Adipose tissue (tissue), 3 donors: ENCODE measurements around the gene MORN4. TPM values are rescaled to one million over a fixed set of nuclear protein-coding genes. Genes with fewer than 3 reads are reported as not detected.
"Not testable (repeated sequence)": the region's sequence is repeated elsewhere in the genome, so short reads cannot be mapped to it uniquely, and the experiment has no call there.

Experiments
- H3K27ac ChIP-seq: one replicate; pipeline ENCODE4 v1.5.1; 2013; ENCODE audit warnings: low read depth, low read length
- WGBS, 3 donors: extraction: QIAGEN DNeasy Blood & Tissue Kit; methylation state at CpG; one replicate each; pipeline ENCODE4 v1.1.7; 2013; 5-methylcytosine and 5-hydroxymethylcytosine counted together
- polyA plus RNA-seq, 3 donors: library from polyadenylated mRNA; stranded (reverse); fragments of 200-250 nt; gene quantifications; one replicate each; pipeline ENCODE4 v1.2.3, GENCODE V29; 2013
- donor health status: healthy with polysubstance abuse.
- donor health status: Bipolar disorder and iron deficiency.
- donor health status: healthy.

Gene MORN4
- polyA plus RNA-seq, 3 donors = 2.8 to 4.6 (median 4.0) TPM

DNA sequence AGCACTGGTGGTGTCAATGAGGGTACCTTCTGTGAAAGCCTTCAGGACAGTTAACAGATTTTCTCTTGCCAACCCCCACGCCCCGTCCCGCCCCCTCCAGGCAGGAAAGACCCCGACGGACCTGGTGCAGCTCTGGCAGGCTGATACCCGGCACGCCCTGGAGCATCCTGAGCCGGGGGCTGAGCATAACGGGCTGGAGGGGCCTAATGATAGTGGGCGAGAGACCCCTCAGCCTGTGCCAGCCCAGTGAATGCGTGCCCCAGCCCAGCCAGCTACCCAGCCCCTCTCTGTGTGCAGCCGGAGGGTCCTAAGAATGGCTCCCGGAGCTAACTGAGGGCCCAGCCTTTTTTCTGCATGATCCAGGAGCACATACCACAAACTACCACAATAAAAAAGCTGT is 49.8 kb downstream of the MORN4 start:
- H3K27ac ChIP-seq = no peak overlapping the region
- 89 to 94% (median 93%) methylated on average over 13 of the region's 13 CpGs for WGBS, 3 donors

DNA sequence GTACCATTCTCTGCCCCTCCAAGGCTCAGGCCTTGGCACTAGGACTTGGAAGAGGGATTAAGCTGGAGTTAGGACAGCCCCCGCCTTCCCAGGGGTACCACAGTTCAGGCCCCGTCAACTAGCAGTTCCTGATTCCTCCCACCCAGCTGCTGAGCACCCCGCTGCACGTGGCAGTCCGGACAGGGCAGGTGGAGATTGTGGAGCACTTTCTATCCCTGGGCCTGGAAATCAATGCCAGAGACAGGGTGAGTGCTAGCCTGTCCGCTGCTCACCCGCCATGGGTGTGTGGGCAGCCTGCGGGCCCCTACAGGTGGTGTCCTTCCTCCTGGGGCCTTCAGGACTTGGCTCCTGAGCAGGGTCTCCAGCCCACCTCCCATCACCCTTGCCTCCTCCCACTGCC is 51.1 kb downstream of the MORN4 start:
- WGBS, 3 donors = 92 to 96% (median 96%) methylated on average over 8 of the region's 8 CpGs
- no peak overlapping the region for H3K27ac ChIP-seq

DNA sequence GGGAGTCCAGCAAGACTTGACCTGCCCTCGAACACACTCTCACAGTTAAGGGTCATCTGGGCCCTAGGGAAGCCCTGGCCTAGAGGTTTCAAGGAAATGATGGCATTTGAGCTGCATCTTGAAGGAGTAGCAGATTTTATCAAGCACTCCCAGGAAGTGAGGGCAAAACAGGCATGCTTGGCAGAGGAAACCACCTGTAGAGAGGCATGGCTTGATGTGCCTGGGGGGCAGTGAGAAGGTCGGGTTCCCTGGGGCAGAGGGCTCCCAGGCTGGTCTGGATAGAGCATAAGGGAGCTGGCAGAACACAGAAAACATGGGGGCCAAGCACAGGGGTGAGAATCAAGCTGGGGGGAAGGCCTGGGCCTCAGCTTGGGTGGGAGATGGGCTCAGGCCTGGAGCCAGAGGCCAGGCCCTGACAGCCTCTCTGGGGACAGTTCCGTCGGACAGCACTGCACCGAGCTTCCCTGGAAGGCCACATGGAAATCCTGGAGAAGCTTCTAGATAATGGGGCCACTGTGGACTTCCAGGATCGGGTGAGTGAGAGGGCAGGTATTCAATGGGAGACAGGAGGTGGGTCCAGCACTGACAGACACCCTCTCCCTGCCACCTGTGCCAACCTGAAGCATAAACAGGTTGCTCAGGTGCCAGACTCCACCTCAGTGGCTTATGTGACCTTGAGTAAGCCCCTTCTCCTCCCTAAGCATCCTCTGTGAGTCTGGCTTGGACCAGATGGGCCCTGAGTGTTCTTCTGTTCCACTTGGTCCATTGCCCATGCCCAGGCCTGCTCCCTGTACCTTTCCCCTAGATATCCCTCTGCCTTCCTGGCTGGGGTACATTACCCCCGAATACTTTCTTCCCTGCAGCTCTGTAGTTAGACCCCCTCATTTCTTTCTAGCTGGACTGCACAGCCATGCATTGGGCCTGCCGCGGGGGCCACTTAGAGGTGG is 52.6 kb downstream of the MORN4 start:
- no peak overlapping the region for H3K27ac ChIP-seq
- WGBS, 3 donors = 75 to 87% (median 78%) methylated on average over 9 of the region's 9 CpGs

DNA sequence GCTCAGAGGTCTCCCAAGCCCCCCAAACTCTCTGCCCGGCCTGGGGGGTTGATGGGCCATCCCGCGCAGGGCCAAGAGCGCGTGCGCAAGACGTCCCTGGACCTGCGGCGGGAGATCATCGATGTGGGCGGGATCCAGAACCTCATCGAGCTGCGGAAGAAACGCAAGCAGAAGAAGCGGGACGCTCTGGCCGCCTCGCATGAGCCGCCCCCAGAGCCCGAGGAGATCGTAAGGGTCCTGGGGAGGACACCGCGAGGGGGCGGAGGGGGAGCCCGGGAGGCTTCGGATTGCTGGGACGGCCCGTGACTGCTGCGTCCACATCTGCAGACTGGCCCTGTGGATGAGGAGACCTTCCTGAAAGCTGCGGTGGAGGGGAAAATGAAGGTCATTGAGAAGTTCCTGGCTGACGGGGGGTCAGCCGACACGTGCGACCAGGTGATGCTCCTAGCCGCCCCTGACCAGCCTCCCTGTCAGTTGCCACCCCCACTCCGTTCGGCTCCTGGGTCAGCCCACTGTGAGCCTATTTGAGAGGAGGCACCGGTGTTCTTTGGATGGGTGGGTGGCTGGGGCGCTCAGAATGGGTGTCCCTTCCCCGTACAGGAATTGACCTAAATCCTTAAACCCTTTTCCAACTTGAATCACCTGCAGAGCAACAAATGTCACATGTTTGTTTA is 55.0 kb downstream of the MORN4 start:
- 68 to 78% (median 70%) methylated on average over 39 to 40 of the region's 40 CpGs for WGBS, 3 donors
- no peak overlapping the region for H3K27ac ChIP-seq

DNA sequence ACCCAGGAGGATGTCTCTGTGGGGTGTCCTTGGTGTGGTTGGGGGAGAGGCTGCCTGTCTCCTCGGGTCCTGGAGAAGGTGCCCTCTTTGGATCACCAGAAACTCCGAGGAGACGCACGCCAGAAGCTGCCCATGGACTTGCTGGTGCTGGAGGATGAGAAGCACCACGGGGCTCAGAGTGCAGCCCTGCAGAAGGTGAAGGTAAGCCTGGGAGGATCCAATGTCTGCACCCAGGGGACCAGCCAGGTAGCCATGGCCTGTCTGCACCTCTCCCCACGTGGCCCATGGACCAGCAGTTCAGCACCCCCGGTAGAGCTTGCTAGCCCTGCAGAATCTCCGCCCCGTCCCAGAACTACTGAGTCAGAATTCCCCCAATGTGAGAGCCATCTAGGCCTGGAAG is 55.6 kb downstream of the MORN4 start:
- WGBS, 3 donors = 79 to 82% (median 80%) methylated on average over 9 of the region's 9 CpGs
- H3K27ac ChIP-seq = no peak overlapping the region

DNA sequence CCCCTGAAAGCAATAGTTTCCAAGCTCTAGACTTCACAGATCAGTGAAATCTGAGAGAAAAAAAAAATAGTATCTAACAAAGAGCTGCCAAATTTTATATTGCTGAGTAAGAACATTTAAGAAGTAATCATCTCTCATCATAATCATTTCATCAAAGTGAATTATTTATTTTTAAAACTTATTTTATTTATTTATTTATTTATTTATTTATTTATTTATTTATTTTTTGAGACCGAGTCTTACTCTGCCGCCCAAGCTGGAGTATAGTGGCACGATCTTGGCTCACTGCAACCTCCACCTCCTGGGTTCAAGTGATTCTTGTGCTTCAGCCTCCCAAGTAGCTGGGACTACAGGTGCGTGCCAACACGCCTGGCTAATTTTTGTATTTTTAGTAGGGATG is 56.8 kb downstream of the MORN4 start:
- H3K27ac ChIP-seq = not testable (repeated sequence)
- WGBS, 3 donors = 62 to 74% (median 63%) methylated on average over 5 of the region's 5 CpGs

DNA sequence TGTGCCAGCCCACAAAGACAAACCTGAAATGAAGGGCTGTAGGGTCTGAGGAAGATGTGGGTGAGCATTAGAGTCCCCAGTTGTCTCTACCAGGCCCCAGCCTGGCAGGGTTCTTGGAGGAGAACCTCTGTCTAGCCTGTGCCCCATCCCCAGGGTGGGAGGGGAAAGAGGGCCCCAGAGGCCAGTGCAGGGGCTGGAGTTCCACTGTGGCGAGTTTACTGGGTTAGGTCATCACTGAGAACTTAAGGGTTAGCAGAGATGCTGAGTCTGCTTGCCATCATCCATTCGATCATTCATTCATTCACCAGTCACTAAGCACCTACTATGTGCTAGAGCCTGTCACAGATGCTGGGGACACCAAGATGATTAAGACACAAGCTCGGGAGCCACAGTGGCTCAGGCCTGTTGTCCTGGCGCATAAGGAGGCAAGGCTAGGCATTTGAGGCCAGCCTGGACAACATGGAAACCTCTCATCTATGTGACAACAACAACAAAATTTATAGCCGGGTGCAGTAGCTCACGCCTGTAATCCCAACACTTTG is 58.1 kb downstream of the MORN4 start:
- 86 to 90% (median 90%) methylated on average over 6 of the region's 6 CpGs for WGBS, 3 donors
- no peak overlapping the region for H3K27ac ChIP-seq

DNA sequence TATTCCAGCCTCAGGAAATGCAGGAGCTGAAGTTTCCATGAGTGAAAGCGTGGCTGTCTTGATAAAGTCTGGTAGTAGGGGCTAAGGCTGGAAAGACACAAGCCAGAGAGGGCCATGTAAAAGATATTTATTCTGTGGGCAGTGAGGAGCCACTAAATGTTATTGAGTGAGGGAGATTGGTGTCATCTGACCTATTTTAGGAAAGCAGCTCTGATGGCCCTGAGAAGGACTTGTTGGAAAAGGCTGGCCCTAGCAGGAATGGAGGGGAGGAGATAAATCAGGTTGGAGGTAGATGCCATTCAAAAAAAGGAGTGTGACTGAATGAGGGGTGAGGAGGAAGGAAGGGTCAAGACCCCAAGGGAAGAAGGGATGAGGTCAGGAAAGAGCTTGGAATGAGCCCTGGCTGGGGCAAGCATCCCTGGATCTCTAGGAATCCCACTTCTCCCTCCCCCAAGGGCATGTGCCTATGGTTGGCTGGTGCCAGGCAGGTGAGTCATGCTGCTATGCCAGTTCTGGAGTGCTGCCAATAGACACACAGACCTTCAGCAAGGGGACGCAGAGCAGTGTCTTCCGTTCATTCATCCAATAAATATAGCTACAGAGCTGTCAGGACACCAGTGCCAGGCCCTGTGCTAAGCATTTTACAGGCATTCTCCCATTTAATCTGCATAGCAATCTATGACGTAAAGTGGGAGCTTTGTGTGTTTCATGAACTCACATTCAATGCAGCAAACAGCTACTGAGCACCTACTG is 58.8 kb downstream of the MORN4 start:
- 40 to 66% (median 63%) methylated on average over 4 of the region's 4 CpGs for WGBS, 3 donors
- H3K27ac ChIP-seq = no peak overlapping the region

DNA sequence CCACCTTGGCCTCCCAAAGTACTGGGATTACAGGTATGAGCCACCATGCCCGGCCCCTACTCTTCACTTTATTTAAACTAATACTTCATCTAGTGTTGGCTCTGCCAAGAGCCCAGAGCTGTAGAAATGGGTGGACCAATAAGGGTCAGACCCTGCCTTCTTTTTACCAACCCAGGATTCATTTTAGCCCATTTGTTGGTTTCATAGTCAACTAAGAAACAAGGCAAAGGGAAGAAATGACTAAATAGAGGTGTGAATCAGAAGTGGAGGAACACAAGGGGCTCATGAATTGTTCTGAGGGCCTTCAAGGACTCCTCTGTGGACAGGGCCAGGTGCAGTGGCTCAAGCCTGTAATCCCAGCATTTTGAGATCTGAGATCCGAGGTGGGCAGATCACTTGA is 59.6 kb downstream of the MORN4 start:
- WGBS, 3 donors = 56 to 78% (median 67%) methylated on average over 2 of the region's 2 CpGs
- no peak overlapping the region for H3K27ac ChIP-seq

DNA sequence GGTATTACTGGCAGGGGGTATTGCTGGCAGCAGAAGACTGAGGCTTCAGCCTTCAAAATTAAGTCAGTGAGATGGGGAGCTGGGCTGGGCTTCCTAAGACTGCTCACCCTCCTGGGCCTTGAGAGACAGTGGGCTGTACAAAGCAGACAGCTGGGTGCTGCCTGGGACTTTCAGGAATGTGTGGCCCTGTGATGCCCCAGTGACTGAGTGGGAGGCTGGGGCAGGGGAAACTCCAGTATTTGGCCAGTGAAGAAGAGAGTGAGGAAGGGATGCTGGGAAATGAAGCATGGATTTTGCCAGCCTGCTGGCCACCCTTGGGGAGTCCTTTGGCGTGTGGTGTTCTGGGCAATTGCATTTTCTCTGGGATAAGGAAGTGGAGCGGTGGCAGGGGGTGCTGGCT is 60.3 kb downstream of the MORN4 start:
- WGBS, 3 donors = 89 to 95% (median 90%) methylated on average over 2 of the region's 2 CpGs

DNA sequence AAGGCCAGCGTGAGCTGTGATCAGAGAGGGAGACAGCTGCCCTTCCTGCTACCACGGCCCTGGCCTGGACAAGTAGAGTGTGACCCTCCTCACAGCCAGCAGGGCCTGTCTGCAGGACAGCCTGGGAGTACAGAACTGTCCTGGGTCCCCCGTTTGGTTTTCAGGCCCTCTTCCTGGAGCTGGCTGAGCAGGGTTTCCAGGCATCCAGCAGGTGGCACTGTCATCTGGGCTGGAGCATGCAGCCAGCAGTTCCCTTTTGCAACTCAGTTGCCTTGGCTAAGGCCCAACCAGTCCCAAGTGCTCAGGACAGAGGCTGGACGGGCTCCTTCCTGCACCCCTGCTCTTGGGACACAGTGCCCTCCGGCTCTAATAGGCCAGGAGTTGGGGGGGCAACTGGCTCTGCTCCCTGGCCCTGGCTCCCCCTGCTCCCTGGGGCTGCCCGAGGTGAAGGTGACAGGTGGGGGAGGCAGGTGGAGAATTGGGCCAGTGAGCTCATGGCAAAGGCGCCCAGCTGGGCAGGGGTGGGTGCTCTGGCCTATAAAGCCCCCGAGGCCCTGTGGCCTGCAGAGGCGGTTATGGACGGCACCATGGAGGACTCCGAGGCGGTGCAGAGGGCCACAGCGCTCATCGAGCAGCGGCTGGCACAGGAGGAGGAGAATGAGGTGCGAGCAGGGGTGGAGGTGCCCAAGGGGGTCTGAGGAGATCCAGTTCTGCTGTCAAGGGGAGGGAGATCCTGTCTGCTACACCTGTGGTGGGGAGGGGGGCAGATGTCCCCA is 60.9 kb downstream of the MORN4 start, which contains the start of gene ANKRD2:
Gene ANKRD2, plus strand, starts transcription at position 566 of the 776 bp plus-strand sequence. Its CDS starts 10 bp downstream, at position 576.
- 68 to 72% (median 70%) methylated on average over 16 of the region's 16 CpGs for WGBS, 3 donors
- H3K27ac ChIP-seq = no peak within 1 kb of the TSS

More for the DNA sequence above, 60.3 kb downstream of the MORN4 start:
- H3K27ac ChIP-seq = no peak overlapping the region

DNA sequence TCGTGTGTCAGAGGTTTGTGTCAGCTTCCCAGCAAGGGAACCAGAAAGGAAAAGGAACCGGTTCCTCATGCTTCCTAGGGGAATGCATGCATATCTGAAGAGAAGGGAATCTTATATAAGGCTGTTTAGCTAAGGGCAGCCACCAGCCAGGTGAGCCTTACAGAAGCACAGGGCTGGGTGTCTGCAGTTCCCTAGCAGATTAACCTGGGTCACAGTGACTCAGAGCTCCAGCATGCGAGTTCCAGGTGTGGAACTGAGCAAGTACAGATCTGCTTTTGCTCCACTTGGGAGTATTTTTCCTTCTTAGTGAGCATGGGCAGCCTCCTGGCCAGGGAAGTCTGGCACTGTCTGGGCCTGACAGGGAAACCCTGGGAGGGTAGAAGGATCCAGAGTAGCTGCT is 61.7 kb downstream of the MORN4 start:
- H3K27ac ChIP-seq = no peak overlapping the region
- 81 to 91% (median 83%) methylated on average over 3 of the region's 3 CpGs for WGBS, 3 donors

DNA sequence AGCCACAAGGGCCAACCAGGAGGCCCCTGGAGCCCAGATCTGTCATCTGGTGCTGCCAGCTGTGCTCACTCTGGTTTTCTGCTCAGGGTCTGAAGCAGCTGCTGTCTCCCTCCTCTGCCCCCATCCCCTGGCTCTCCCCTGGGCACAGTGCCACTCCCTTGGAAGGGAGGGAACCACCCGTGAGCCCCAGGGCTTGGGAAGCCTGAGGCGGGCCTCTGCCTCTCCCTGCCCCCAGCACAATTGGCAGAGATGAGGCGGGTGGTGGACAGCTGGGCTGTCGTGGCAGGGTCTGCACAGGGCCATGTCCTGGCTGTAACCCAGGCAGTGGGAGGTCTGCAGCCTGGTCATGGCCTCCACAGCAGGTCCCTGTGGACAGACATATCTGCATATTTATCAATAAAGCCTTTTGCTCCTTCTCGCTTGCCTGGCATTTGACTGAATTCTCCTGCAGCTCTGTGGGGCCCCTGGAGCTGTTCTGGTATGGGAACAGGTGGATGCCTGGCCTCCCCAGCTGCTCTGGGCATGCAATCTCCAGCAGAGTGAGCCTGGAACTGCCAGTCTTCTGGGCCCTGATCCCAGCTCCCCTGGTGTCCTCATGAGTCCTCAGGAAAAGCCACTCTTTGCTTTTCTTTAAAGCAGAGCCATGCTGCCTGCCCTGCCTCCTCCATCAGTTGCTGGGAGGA is 62.4 kb downstream of the MORN4 start:
- H3K27ac ChIP-seq = no peak overlapping the region
- 77 to 87% (median 83%) methylated on average over 5 of the region's 5 CpGs for WGBS, 3 donors

DNA sequence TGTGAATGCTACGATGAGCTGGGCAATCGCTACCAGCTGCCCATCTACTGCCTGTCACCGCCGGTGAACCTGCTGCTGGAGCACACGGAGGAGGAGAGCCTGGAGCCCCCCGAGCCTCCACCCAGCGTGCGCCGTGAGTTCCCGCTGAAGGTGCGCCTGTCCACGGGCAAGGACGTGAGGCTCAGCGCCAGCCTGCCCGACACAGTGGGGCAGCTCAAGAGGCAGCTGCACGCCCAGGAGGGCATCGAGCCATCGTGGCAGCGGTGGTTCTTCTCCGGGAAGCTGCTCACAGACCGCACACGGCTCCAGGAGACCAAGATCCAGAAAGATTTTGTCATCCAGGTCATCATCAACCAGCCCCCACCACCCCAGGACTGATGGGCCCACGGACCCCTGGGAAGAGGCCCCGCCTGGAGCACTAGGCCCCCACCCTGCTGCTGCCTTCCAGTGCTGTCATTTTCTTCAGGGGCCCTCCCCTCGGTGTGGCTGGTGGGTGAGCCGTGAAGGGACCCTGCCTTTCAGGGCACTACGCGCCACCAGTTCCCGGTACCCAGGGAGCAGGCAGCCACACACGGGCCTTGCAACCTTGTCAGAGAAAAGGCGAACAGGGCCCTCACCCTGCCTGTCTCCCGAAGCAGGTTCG is 63.0 kb downstream of the MORN4 start:
- WGBS, 3 donors = 88 to 93% (median 92%) methylated on average over 32 to 33 of the region's 33 CpGs
- H3K27ac ChIP-seq = no peak overlapping the region

DNA sequence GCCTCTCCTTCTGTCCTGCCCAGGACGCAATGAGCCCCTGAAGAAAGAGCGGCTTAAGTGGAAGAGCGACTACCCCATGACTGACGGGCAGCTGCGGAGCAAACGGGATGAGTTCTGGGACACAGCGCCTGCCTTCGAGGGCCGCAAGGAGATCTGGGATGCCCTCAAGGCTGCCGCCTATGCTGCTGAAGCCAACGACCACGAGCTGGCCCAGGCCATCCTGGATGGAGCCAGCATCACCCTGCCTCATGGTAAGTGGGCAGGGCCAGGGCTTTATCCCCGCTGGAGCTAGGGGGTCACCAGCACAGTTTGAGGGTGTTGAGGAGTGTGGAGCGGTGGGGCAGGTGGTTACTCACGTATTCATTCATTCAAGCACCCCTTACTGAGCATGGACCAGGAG is 65.4 kb downstream of the MORN4 start:
- WGBS, 3 donors = 93 to 95% (median 95%) methylated on average over 15 of the region's 15 CpGs

DNA sequence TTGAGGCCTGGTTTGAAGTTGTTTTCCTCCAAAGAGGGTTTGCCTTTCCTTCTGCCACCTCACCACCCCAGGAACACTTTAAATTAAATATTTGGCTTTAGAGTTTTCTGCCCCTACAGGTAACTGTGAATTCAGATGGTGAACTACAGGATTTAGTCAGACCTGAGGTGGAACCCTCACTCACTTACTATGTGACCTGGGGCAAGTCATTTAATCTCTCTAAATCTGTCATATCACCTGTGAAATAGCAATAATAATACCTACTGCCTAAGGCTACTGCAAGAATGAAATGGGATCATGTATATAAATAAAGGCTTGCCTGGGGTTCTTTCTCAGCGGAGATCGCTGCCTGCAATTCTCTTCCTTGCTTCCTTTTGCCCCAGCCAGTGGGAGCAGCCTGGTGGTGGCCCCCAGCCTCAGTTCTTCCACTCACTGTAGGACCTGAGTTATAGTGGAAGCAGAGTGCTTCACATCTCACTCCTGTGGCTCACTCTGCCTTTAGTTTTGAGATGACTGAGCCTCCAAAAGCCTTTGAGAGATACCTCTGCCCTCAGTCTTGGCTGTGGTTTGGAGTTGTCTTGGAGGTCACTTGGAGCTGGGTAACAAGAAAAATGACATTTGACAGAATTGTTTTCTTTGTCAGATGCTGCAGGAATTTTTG is 66.8 kb downstream of the MORN4 start:
- H3K27ac ChIP-seq = no peak overlapping the region
- WGBS, 3 donors = 90 to 100% (median 98%) methylated on average over 2 of the region's 2 CpGs

More for the DNA sequence above, 65.4 kb downstream of the MORN4 start:
- no peak overlapping the region for H3K27ac ChIP-seq
